GM19463 (cell line): Measurements from ENCODE around the gene LRRC4B.

ENCODE experiments used
- ATAC-seq: cut with Tn5 transposase; IDR thresholded peaks from one replicate; pipeline ENCODE4 v1.9.1; 2021; ENCODE audit warnings: mild to moderate bottlenecking, moderate library complexity; ENCODE audit not compliant: unreplicated experiment

Gene LRRC4B

DNA sequence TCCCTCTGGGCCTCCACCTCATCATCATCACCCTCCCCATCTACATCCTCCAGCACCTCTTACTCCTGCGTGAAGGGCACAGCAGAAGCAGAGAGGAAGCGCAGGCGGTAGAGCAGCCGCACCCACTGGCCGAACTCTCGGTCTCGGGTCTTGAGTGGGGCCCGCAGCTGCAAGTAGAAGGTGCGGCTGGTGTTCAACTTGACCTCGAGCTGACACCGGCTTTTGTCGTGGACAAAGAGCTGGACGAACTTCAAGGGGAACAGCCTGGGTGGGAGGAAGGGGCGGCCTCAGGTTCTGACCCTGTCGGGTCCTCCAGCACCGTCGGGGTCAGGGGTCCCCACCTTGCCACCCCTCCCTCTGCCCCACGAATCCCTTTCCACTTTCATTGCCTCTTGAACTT is 100.7 kb downstream of the LRRC4B start:
- no peak for ATAC-seq
